ENCODE data around the gene TSPAN18.

The TSPAN18 gene

GRCh38 chr11:44759743-44760476, 33.1 kb downstream of the TSPAN18 start:
- DNase-seq (ENCODE audit: low read depth, low spot score): no peak

GRCh38 chr11:44760477-44760872, 33.7 kb downstream of the TSPAN18 start:
- no peak for DNase-seq (ENCODE audit: low read depth, low spot score)

- DNase-seq (ENCODE audit: low read depth, low spot score): no peak
These were observed 34.3 kb downstream of the TSPAN18 start for GRCh38 chr11:44760917-44761550.

GRCh38 chr11:44761551-44761961, 34.8 kb downstream of the TSPAN18 start:
- DNase-seq (ENCODE audit: low read depth, low spot score): no peak

GRCh38 chr11:44763121-44763820, 36.5 kb downstream of the TSPAN18 start:
- DNase-seq (ENCODE audit: low read depth, low spot score): no peak

- DNase-seq (ENCODE audit: low read depth, low spot score): no peak
These were observed 37.8 kb downstream of the TSPAN18 start for GRCh38 chr11:44764583-44764982.

GRCh38 chr11:44765026-44765595, 38.3 kb downstream of the TSPAN18 start:
- DNase-seq (ENCODE audit: low read depth, low spot score): no peak

- DNase-seq (ENCODE audit: low read depth, low spot score): no peak
These were observed 38.9 kb downstream of the TSPAN18 start for GRCh38 chr11:44765676-44766075.

GRCh38 chr11:44766112-44766971, 39.6 kb downstream of the TSPAN18 start:
- DNase-seq (ENCODE audit: low read depth, low spot score): no peak

GRCh38 chr11:44766972-44767278, 40.2 kb downstream of the TSPAN18 start:
- no peak for DNase-seq (ENCODE audit: low read depth, low spot score)

GRCh38 chr11:44767421-44767820, 40.7 kb downstream of the TSPAN18 start:
- no peak for DNase-seq (ENCODE audit: low read depth, low spot score)

- DNase-seq (ENCODE audit: low read depth, low spot score): no peak
These were observed 43.6 kb downstream of the TSPAN18 start for GRCh38 chr11:44770401-44770800.

GRCh38 chr11:44771252-44771734, 44.5 kb downstream of the TSPAN18 start:
- no peak for DNase-seq (ENCODE audit: low read depth, low spot score)

GRCh38 chr11:44771841-44772240, 45.1 kb downstream of the TSPAN18 start:
- no peak for DNase-seq (ENCODE audit: low read depth, low spot score)

GRCh38 chr11:44773351-44773965, 46.7 kb downstream of the TSPAN18 start:
- no peak for DNase-seq (ENCODE audit: low read depth, low spot score)

- no peak for DNase-seq (ENCODE audit: low read depth, low spot score)
These were observed 47.3 kb downstream of the TSPAN18 start for GRCh38 chr11:44774108-44774507.

- DNase-seq (ENCODE audit: low read depth, low spot score): no peak
These were observed 48.0 kb downstream of the TSPAN18 start for GRCh38 chr11:44774731-44775130.

GRCh38 chr11:44775366-44775984, 48.7 kb downstream of the TSPAN18 start:
- no peak for DNase-seq (ENCODE audit: low read depth, low spot score)

GRCh38 chr11:44775985-44776446, 49.3 kb downstream of the TSPAN18 start:
- DNase-seq (ENCODE audit: low read depth, low spot score): no peak

- DNase-seq (ENCODE audit: low read depth, low spot score): no peak
These were observed 49.9 kb downstream of the TSPAN18 start for GRCh38 chr11:44776551-44777208.
